Neural cell (in vitro differentiated cells): ENCODE results near the gene PCNX1. TPM values are rescaled to one million over a fixed set of nuclear protein-coding genes. Genes with fewer than 3 reads are reported as not detected.

Experiments used
- H2AFZ ChIP-seq: fragments of 200-600, 300-800 bp; sonication (generic), shearing (Covaris generic); 2 replicates; pipeline ENCODE4 v1.6.0; 2014; ENCODE audit warnings: low read depth, mild to moderate bottlenecking, antibody characterized with exemption, low read length, moderate library complexity
- H3F3A ChIP-seq: fragments of 200-600 bp; shearing (Covaris generic); 2 replicates; pipeline ENCODE4 v1.6.1; 2016; ENCODE audit warnings: mild to moderate bottlenecking, moderate library complexity, mixed read lengths, antibody characterized with exemption, low read length; ENCODE audit not compliant: insufficient read depth, poor library complexity, severe bottlenecking
- H3K27ac ChIP-seq: fragments of 200-600, 300-800 bp; sonication (generic), shearing (Covaris generic); 2 replicates; pipeline ENCODE4 v1.5.1; 2014; ENCODE audit warnings: mild to moderate bottlenecking, low read length, moderate library complexity
- H3K27me3 ChIP-seq: fragments of 300-800, 200-600 bp; sonication (generic), shearing (Covaris generic); 2 replicates; pipeline ENCODE4 v1.6.0; 2014; ENCODE audit warnings: mild to moderate bottlenecking, low read depth, low read length, moderate library complexity; ENCODE audit not compliant: insufficient read depth
- H3K36me3 ChIP-seq: fragments of 300-800, 200-600 bp; sonication (generic), shearing (Covaris generic); 2 replicates; pipeline ENCODE4 v1.5.1; 2014; ENCODE audit warnings: mild to moderate bottlenecking, antibody characterized with exemption, low read length, moderate library complexity; ENCODE audit not compliant: insufficient read depth
- H3K4me2 ChIP-seq: fragments of 300-800, 200-600 bp; sonication (generic), shearing (Covaris generic); 2 replicates; pipeline ENCODE4 v1.6.0; 2014; ENCODE audit warnings: mild to moderate bottlenecking, low read length
- H3K4me3 ChIP-seq: fragments of 300-800, 200-600 bp; sonication (generic), shearing (Covaris generic); 2 replicates; pipeline ENCODE4 v1.5.1; 2014; ENCODE audit warnings: mild to moderate bottlenecking, low read length, moderate library complexity
- H3K79me2 ChIP-seq: fragments of 200-600 bp; shearing (Covaris generic); replicated peaks from 2 replicates; pipeline ENCODE4 v1.6.0; 2014; ENCODE audit warnings: mild to moderate bottlenecking, low read length, moderate library complexity; ENCODE audit not compliant: insufficient read depth
- H3K9ac ChIP-seq: fragments of 300-800, 200-600 bp; sonication (generic), shearing (Covaris generic); 2 replicates; pipeline ENCODE4 v1.6.1; 2016; ENCODE audit warnings: mild to moderate bottlenecking, low read length, mixed read lengths
- H3K9me2 ChIP-seq: fragments of 200-600 bp; shearing (Covaris generic); 2 replicates; pipeline ENCODE4 v1.6.1; 2016; ENCODE audit warnings: mild to moderate bottlenecking, low read length, mixed read lengths; ENCODE audit not compliant: insufficient read depth
- H3K9me3 ChIP-seq: fragments of 200-600, 300-800 bp; sonication (generic), shearing (Covaris generic); 2 replicates; pipeline ENCODE4 v1.6.1; 2016; ENCODE audit warnings: mild to moderate bottlenecking, mixed run types, low read length, moderate library complexity, mixed read lengths
- H4K20me1 ChIP-seq: fragments of 200-600 bp; shearing (Covaris generic); 2 replicates; pipeline ENCODE4 v1.6.1; 2016; ENCODE audit warnings: mild to moderate bottlenecking, mixed run types; ENCODE audit not compliant: insufficient read depth
- EP300 ChIP-seq: fragments of 450-650 bp; conservative IDR thresholded peaks from 2 replicates; pipeline ENCODE4 v1.6.1; 2014; ENCODE audit warnings: antibody characterized with exemption, mild to moderate bottlenecking, moderate library complexity; ENCODE audit not compliant: poor library complexity, severe bottlenecking
- EZH2 ChIP-seq: fragments of 200-600, 300-800 bp; shearing (Covaris generic), sonication (generic); IDR thresholded peaks from 2 replicates; pipeline ENCODE4 v1.6.1; 2014; ENCODE audit warnings: antibody characterized with exemption, low read length, borderline replicate concordance, mild to moderate bottlenecking; ENCODE audit not compliant: insufficient read depth, poor library complexity, severe bottlenecking
- MXI1 ChIP-seq: fragments of 450-650 bp; conservative IDR thresholded peaks from 2 replicates; pipeline ENCODE4 v1.6.1; 2014; ENCODE audit warnings: antibody characterized with exemption, mild to moderate bottlenecking; ENCODE audit not compliant: poor library complexity, severe bottlenecking
- POLR2AphosphoS5 ChIP-seq: IDR thresholded peaks from 2 replicates; pipeline ENCODE4 v1.6.1; 2012
- RAD21 ChIP-seq: fragments of 450-650 bp; conservative IDR thresholded peaks from 2 replicates; pipeline ENCODE4 v1.6.1; 2014; ENCODE audit warnings: antibody characterized with exemption, mild to moderate bottlenecking, moderate library complexity
- SMC3 ChIP-seq: fragments of 450-650 bp; conservative IDR thresholded peaks from 2 replicates; pipeline ENCODE4 v1.6.1; 2014; ENCODE audit warnings: antibody characterized with exemption, mild to moderate bottlenecking, moderate library complexity; ENCODE audit not compliant: poor library complexity
- TAF1 ChIP-seq: IDR thresholded peaks from 2 replicates; pipeline ENCODE4 v1.6.1; 2012; ENCODE audit warnings: low read depth
- polyA plus RNA-seq: library from polyadenylated mRNA; depleted of rRNA; stranded (reverse); fragments of >200 nt; gene quantifications from 2 replicates; pipeline ENCODE4 v1.2.3, GENCODE V29; 2014
- TF ChIP-seq, protein P1 (sequence below): fragments of 450-650 bp; IDR thresholded peaks from 2 replicates; pipeline ENCODE4 v1.5.1; 2014; ENCODE audit warnings: antibody characterized with exemption, mild to moderate bottlenecking, moderate library complexity; ENCODE audit not compliant: poor library complexity, severe bottlenecking
- TF ChIP-seq, protein P2 (sequence below): IDR thresholded peaks from 2 replicates; pipeline ENCODE4 v1.6.1; 2012; ENCODE audit warnings: borderline replicate concordance

Gene PCNX1
- polyA plus RNA-seq, 1 donor from 2014 or later: 23.7 TPM

DNA sequence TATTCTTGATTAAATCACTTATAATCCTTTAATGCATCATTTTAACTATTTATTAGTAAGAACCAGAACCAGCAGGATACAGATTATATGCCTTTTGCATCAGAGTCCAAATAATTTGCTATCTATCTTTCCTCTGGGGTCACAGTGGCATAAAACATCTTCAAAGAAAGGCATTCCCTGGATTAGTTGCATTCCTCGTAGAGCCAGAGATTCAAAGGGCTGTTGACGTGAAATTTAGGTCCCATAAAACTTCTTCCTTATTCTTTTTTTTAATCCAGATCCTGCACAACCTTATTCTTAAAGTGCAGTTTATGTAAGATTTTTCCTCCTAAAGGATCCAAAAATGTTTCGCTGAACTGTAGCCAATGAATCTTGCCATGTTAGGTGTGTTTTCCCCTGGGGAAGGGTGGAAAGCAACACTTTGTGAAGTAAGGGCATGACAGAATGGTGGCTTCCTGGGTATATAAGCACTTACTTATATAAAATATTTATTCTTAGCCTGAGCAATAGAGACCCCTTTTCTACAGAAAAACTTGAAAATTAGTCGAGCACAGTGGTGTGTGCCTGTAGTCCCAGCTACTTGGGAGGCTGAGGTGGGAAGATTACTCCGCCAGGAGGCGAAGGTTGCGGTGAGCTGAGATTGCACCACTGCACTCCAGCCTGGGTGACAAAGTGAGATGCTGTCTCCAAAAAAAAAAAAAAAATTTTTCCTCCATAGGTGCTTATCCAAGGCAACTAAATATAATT lies 208.7 kb downstream of the PCNX1 start:
- Histone ChIP-seq H3K27me3 (no peaks in the 10 kb centered on the region), H3K36me3 (no peaks in the 10 kb centered on the region), H3K27ac (no peak overlapping the region)

DNA sequence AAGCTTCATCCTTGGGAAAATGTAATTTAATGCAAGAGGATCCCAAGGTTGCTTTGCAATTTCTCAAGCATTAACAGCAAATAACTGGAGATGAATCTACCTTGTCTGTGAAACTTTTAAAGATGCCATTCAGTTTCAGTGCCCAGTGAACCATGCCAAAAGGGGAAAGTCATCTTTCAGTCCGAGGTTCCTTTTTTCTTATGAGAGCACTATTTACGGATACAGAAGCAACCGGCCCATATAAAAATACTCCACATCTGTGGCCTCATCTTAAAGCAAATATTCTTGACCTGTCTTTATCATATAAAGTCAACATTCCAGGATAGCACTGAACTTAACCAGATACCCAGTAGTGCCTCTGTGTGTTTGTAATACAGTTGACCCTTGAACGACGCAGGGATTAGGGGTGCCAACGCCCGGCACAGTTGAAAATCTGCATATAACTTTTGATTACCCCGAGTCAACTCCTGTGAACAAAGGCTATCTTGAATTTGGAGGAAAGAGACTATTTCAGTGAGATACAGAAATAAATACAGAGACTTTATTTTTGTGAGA lies 209.4 kb downstream of the PCNX1 start:
- Histone ChIP-seq H4K20me1 (no peaks in the 10 kb centered on the region), H3K79me2 (no peaks in the 10 kb centered on the region), H3K27ac (no peak overlapping the region), H3K4me3 (no peak overlapping the region), H3K9me2 (no peaks in the 10 kb centered on the region), H3K9ac (no peak overlapping the region), H3F3A (no peaks in the 10 kb centered on the region), H3K27me3 (no peaks in the 10 kb centered on the region), H2AFZ (no peak overlapping the region), H3K4me2 (no peak overlapping the region), H3K9me3 (no peaks in the 10 kb centered on the region), H3K36me3 (no peaks in the 10 kb centered on the region)
- no peak for TF ChIP-seq EP300
- no peak for TF ChIP-seq SMC3
- TF ChIP-seq POLR2AphosphoS5: no peak
- no peak for TF ChIP-seq TAF1
- TF ChIP-seq MXI1: no peak
- no peak for TF ChIP-seq RAD21
- TF ChIP-seq, protein P1, sequence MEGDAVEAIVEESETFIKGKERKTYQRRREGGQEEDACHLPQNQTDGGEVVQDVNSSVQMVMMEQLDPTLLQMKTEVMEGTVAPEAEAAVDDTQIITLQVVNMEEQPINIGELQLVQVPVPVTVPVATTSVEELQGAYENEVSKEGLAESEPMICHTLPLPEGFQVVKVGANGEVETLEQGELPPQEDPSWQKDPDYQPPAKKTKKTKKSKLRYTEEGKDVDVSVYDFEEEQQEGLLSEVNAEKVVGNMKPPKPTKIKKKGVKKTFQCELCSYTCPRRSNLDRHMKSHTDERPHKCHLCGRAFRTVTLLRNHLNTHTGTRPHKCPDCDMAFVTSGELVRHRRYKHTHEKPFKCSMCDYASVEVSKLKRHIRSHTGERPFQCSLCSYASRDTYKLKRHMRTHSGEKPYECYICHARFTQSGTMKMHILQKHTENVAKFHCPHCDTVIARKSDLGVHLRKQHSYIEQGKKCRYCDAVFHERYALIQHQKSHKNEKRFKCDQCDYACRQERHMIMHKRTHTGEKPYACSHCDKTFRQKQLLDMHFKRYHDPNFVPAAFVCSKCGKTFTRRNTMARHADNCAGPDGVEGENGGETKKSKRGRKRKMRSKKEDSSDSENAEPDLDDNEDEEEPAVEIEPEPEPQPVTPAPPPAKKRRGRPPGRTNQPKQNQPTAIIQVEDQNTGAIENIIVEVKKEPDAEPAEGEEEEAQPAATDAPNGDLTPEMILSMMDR: no peak
- TF ChIP-seq EZH2: no peak
- TF ChIP-seq, protein P2, sequence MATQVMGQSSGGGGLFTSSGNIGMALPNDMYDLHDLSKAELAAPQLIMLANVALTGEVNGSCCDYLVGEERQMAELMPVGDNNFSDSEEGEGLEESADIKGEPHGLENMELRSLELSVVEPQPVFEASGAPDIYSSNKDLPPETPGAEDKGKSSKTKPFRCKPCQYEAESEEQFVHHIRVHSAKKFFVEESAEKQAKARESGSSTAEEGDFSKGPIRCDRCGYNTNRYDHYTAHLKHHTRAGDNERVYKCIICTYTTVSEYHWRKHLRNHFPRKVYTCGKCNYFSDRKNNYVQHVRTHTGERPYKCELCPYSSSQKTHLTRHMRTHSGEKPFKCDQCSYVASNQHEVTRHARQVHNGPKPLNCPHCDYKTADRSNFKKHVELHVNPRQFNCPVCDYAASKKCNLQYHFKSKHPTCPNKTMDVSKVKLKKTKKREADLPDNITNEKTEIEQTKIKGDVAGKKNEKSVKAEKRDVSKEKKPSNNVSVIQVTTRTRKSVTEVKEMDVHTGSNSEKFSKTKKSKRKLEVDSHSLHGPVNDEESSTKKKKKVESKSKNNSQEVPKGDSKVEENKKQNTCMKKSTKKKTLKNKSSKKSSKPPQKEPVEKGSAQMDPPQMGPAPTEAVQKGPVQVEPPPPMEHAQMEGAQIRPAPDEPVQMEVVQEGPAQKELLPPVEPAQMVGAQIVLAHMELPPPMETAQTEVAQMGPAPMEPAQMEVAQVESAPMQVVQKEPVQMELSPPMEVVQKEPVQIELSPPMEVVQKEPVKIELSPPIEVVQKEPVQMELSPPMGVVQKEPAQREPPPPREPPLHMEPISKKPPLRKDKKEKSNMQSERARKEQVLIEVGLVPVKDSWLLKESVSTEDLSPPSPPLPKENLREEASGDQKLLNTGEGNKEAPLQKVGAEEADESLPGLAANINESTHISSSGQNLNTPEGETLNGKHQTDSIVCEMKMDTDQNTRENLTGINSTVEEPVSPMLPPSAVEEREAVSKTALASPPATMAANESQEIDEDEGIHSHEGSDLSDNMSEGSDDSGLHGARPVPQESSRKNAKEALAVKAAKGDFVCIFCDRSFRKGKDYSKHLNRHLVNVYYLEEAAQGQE: no peak

More for the DNA sequence above, 208.7 kb downstream of the PCNX1 start:
- H3F3A ChIP-seq: no peaks in the 10 kb centered on the region
- H4K20me1 ChIP-seq: no peaks in the 10 kb centered on the region
- H3K9me2 ChIP-seq: no peaks in the 10 kb centered on the region
- H3K9me3 ChIP-seq: no peaks in the 10 kb centered on the region
- H2AFZ ChIP-seq: no peak overlapping the region
- no peak overlapping the region for H3K4me3 ChIP-seq
- no peak for TF ChIP-seq EZH2
- TF ChIP-seq RAD21: no peak
- TF ChIP-seq EP300: no peak
- TF ChIP-seq, protein P2: no peak
- no peak for TF ChIP-seq MXI1
- no peak for TF ChIP-seq TAF1
- no peak for TF ChIP-seq SMC3
- TF ChIP-seq, protein P1: no peak
- no peak for TF ChIP-seq POLR2AphosphoS5
- no peak overlapping the region for H3K9ac ChIP-seq
- no peak overlapping the region for H3K4me2 ChIP-seq
- no peaks in the 10 kb centered on the region for H3K79me2 ChIP-seq
